Upper lobe of left lung (tissue), 6 donors: ENCODE data around the gene MEF2A. TPM values are rescaled to one million over a fixed set of nuclear protein-coding genes. Genes with fewer than 3 reads are reported as not detected.
A peak's percentile ranks its signal among the peaks of the same experiment; 100 is the strongest.
"Not testable (repeated sequence)": the region's sequence is repeated elsewhere in the genome, so short reads cannot be mapped to it uniquely, and the experiment has no call there.

Source experiments
- ATAC-seq, 2 donors: fragments of 200-7000 bp; cut with Tn5 transposase; one replicate each; pipeline ENCODE4 v1.9.1; 2022; ENCODE audit warnings: mild to moderate bottlenecking in 2 of 2, moderate library complexity in 2 of 2; ENCODE audit not compliant: low FRiP score in 2 of 2
- DNase-seq, 2 donors: peaks; one replicate each; pipeline ENCODE4 v3.0.0-alpha.2; 2019 to 2020
- H3K27ac ChIP-seq, 4 donors: fragments of 200-600 bp; sonication (generic); one replicate each; pipeline ENCODE4 v1.5.1; 2016 to 2019
- H3K27me3 ChIP-seq, 4 donors: fragments of 200-600 bp; sonication (generic); one replicate each; pipeline ENCODE4 v1.5.1; 2017 to 2019
- H3K36me3 ChIP-seq, 4 donors: fragments of 200-600 bp; sonication (generic); one replicate each; pipeline ENCODE4 v1.5.1; 2016 to 2019
- H3K4me1 ChIP-seq, 4 donors: fragments of 200-600 bp; sonication (generic); one replicate each; pipeline ENCODE4 v1.5.1; 2018 to 2019
- H3K4me3 ChIP-seq, 4 donors: fragments of 200-600 bp; sonication (generic); one replicate each; pipeline ENCODE4 v1.5.1; 2017 to 2019; ENCODE audit warnings: mild to moderate bottlenecking in 2 of 4, moderate library complexity in 1 of 4
- H3K9me3 ChIP-seq, 4 donors: fragments of 200-600 bp; sonication (generic); one replicate each; pipeline ENCODE4 v1.5.1; 2018 to 2019
- CTCF ChIP-seq, 6 experiments: fragments of 450-650 bp in 4 of 6; fragments of 200-600 bp in 2 of 6; sonication (generic) in 2 of 6; IDR thresholded peaks; one replicate each; pipeline ENCODE4 v1.5.1; 2016 to 2019; ENCODE audit warnings: antibody characterized with exemption in 6 of 6
- EP300 ChIP-seq, 4 donors: sonication (generic); formaldehyde crosslinking; IDR thresholded peaks; one replicate each; pipeline ENCODE4 v1.5.1; 2017; ENCODE audit warnings: antibody characterized with exemption in 4 of 4, control low read depth in 2 of 4
- POLR2A ChIP-seq, 4 donors: fragments of 450-650 bp; IDR thresholded peaks; one replicate each; pipeline ENCODE4 v1.5.1; 2016 to 2017; ENCODE audit warnings: antibody characterized with exemption in 4 of 4, mild to moderate bottlenecking in 2 of 4
- POLR2AphosphoS5 ChIP-seq, 2 donors: sonication (generic); formaldehyde crosslinking; IDR thresholded peaks; one replicate each; pipeline ENCODE4 v1.5.1; 2017; ENCODE audit warnings: antibody characterized with exemption in 2 of 2
- WGBS, 2 donors: methylation state at CpG; one replicate each; pipeline ENCODE4 v1.1.5; 2017 to 2018; 5-methylcytosine and 5-hydroxymethylcytosine counted together
- total RNA-seq, 6 donors: library from RNA; depleted of rRNA in 4 of 6; stranded (reverse); fragments of >200 nt in 4 of 6; gene quantifications; one replicate each; pipeline versions ENCODE4 v1.1.0 to v1.2.1, GENCODE V29; 2016 to 2021
- donor health status: DM: no; HTN: no; CAD: no; lungs with moderate emphysema.
- donor health status: DM: no; HTN: yes; CAD: no; lungs with severe emphysema.

Gene MEF2A
- total RNA-seq, 6 donors from 2014 or later = 54.9 to 89.1 (median 75.2) TPM

- H3K4me1 ChIP-seq = peaks cover 0 to 2% (median 0%) of the 10 kb centered on the region in 4 donors
- WGBS, 2 donors = 94 to 100% methylated on average over 2 to 7 of the region's 7 CpGs
- H3K36me3 ChIP-seq = no peaks in the 10 kb centered on the region
- H3K4me3 ChIP-seq = no peak overlapping the region
- H3K27ac ChIP-seq = no peak overlapping the region
- no peaks in the 10 kb centered on the region for H3K27me3 ChIP-seq
- no peak for TF ChIP-seq POLR2AphosphoS5 (IDR thresholded peaks at IDR 0.05)
- TF ChIP-seq POLR2A (IDR thresholded peaks at IDR 0.05) = no peak
- DNase-seq = no peak
- no peak for ATAC-seq
- no peaks in the 10 kb centered on the region for H3K9me3 ChIP-seq
Observed at GRCh38 chr15:99744142-99744541, 178.4 kb downstream of the MEF2A start.

GRCh38 chr15:99745370-99746086 lies 179.7 kb downstream of the MEF2A start:
- 95% methylated on average over 9 of the region's 9 CpGs for WGBS, 2 donors
- ATAC-seq (no peak), DNase-seq (no peak)
- no peak overlapping the region for H3K4me3 ChIP-seq
- peaks cover 0 to 14% (median 5%) of the 10 kb centered on the region in 4 donors for H3K4me1 ChIP-seq
- no peaks in the 10 kb centered on the region for H3K36me3 ChIP-seq
- no peak overlapping the region for H3K27ac ChIP-seq
- no peaks in the 10 kb centered on the region for H3K27me3 ChIP-seq
- no peak for TF ChIP-seq POLR2AphosphoS5 (IDR thresholded peaks at IDR 0.05)
- no peak for TF ChIP-seq CTCF (IDR thresholded peaks at IDR 0.05)
- no peak for TF ChIP-seq POLR2A (IDR thresholded peaks at IDR 0.05)
- no peak for TF ChIP-seq EP300 (IDR thresholded peaks at IDR 0.05)
- H3K9me3 ChIP-seq = no peaks in the 10 kb centered on the region

- no peak overlapping the region for H3K4me3 ChIP-seq
- peak in 1 of 2 donors; percentile 60 for ATAC-seq
- no peaks in the 10 kb centered on the region for H3K9me3 ChIP-seq
- H3K36me3 ChIP-seq = no peaks in the 10 kb centered on the region
- 47 to 54% methylated on average over 6 of the region's 6 CpGs for WGBS, 2 donors
- TF ChIP-seq POLR2AphosphoS5 (IDR thresholded peaks at IDR 0.05) = peak in 1 of 2 donors; percentile 26
- TF ChIP-seq POLR2A (IDR thresholded peaks at IDR 0.05) = no peak
- TF ChIP-seq CTCF (IDR thresholded peaks at IDR 0.05) = no peak
- DNase-seq = peak in 1 of 2 donors; percentile 36
- peaks cover 0 to 14% (median 5%) of the 10 kb centered on the region in 4 donors for H3K4me1 ChIP-seq
- peak overlapping the region; percentile 43 to 64 (median 58) for H3K27ac ChIP-seq
- H3K27me3 ChIP-seq = no peaks in the 10 kb centered on the region
Observed at GRCh38 chr15:99749386-99749785, 183.6 kb downstream of the MEF2A start.

GRCh38 chr15:99750326-99750725 lies 184.5 kb downstream of the MEF2A start:
- WGBS, 2 donors = 85 to 95% methylated on average over 11 of the region's 11 CpGs
- DNase-seq, H3K9me3 ChIP-seq, H3K36me3 ChIP-seq, H3K4me3 ChIP-seq, ATAC-seq, H3K27me3 ChIP-seq: not testable (repeated sequence)
- peaks cover 0 to 14% (median 5%) of the 10 kb centered on the region in 4 donors for H3K4me1 ChIP-seq
- H3K27ac ChIP-seq = peak overlapping the region; percentile 43 to 64 (median 58)

GRCh38 chr15:99752556-99752955 lies 186.8 kb downstream of the MEF2A start:
- no peak overlapping the region for H3K27ac ChIP-seq
- ATAC-seq (no peak), DNase-seq (no peak)
- H3K27me3 ChIP-seq = no peaks in the 10 kb centered on the region
- H3K9me3 ChIP-seq = no peaks in the 10 kb centered on the region
- TF ChIP-seq POLR2A (IDR thresholded peaks at IDR 0.05) (no peak), CTCF (IDR thresholded peaks at IDR 0.05) (no peak), EP300 (IDR thresholded peaks at IDR 0.05) (no peak), POLR2AphosphoS5 (IDR thresholded peaks at IDR 0.05) (no peak)
- H3K36me3 ChIP-seq = no peaks in the 10 kb centered on the region
- peaks cover 4 to 14% (median 8%) of the 10 kb centered on the region in 4 donors for H3K4me1 ChIP-seq
- no peak overlapping the region for H3K4me3 ChIP-seq
- WGBS, 2 donors = 66 to 85% methylated on average over 3 to 4 of the region's 4 CpGs

- TF ChIP-seq EP300 (IDR thresholded peaks at IDR 0.05) (no peak), POLR2A (IDR thresholded peaks at IDR 0.05) (no peak), CTCF (IDR thresholded peaks at IDR 0.05) (no peak), POLR2AphosphoS5 (IDR thresholded peaks at IDR 0.05) (no peak)
- no peak for ATAC-seq
- DNase-seq = no peak
- no peaks in the 10 kb centered on the region for H3K9me3 ChIP-seq
- H3K4me3 ChIP-seq = no peak overlapping the region
- H3K4me1 ChIP-seq = peaks cover 4 to 14% (median 8%) of the 10 kb centered on the region in 4 donors
- no peaks in the 10 kb centered on the region for H3K36me3 ChIP-seq
- no peaks in the 10 kb centered on the region for H3K27me3 ChIP-seq
- 84 to 98% methylated on average over 4 of the region's 4 CpGs for WGBS, 2 donors
- H3K27ac ChIP-seq = no peak overlapping the region
Observed at GRCh38 chr15:99753066-99753465, 187.3 kb downstream of the MEF2A start.
